ENCODE measurements around the gene TEX264. TPM values are rescaled to one million over a fixed set of nuclear protein-coding genes. Genes with fewer than 3 reads are reported as not detected.

Gene TEX264
- total and polyA plus RNA-seq, 10 donors, result 29.8 to 73.1 (median 53.9) TPM

DNA sequence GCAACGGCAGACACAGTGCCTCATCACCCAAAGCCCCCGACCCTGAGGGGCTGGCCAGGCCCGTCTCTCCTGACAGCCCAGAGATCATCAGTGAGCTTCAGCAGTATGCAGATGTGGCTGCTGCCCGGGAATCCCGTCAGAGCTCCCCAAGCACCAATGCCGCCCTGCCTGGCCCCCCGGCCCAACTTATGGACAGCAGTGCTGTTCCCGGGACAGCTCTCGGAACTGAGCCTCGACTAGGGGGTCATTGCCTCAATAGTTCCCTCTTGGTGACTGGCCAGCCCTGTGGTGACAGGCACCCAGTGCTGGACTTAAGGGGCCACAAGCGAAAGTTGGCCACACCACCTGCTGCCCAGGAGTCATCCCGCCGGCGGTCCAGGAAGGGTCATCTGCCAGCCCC is 8.6 kb upstream of the TEX264 start:
- WGBS, 5 donors, result 95 to 98% (median 96%) methylated on average over 12 to 14 of the region's 14 CpGs
- H3K4me1 ChIP-seq, result peaks cover 0 to 2% (median 0%) of the 10 kb centered on the region in 6 donors
- peaks cover 3 to 85% (median 54%) of the 10 kb centered on the region in 6 donors for H3K36me3 ChIP-seq
- intact Hi-C loops (cut with DNase I; ENCODE audit: low total_unique reads), result no loop called here
- no peak overlapping the region for H3K27ac ChIP-seq
- TF ChIP-seq CTCF (IDR thresholded peaks at IDR 0.05 in 8 of 11, conservative IDR thresholded peaks at IDR 0.05 in 3 of 11) (no peak), POLR2A (IDR thresholded peaks at IDR 0.05) (no peak), POLR2AphosphoS5 (IDR thresholded peaks at IDR 0.05) (no peak)
- H3K9me3 ChIP-seq, result no peaks in the 10 kb centered on the region
- no peak overlapping the region for H3K4me3 ChIP-seq
- H3K27me3 ChIP-seq (replicated peaks in 1 of 7), result no peaks in the 10 kb centered on the region
- no peak for DNase-seq

DNA sequence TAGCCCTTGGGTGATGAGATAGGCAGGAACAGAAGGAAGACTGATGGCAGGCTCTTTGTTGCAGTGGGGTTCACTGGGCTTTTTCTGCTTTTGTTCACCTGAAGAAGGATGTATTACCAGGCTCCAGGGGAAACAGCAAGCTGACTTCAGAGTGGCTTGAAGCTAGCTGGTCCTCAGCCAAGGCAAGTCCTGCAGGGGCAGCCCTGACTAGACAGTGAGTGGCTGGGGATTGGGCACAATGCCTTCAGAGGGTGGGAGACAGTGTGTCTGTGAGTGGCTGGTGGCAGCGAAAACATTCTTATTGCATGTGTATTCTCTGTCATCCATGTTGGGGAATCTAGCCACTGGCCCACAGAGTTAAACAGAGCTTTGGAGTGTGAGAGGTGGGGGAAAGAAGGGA is 2.3 kb upstream of the TEX264 start:
- no peaks in the 10 kb centered on the region for H3K9me3 ChIP-seq
- H3K27ac ChIP-seq, result peak overlapping the region in 1 of 8 donors; percentile 98
- intact Hi-C loops (cut with DNase I; ENCODE audit: low total_unique reads), result no loop called here
- no peak for TF ChIP-seq POLR2A (IDR thresholded peaks at IDR 0.05)
- TF ChIP-seq POLR2AphosphoS5 (IDR thresholded peaks at IDR 0.05), result no peak
- no peak for TF ChIP-seq CTCF (IDR thresholded peaks at IDR 0.05 in 8 of 11, conservative IDR thresholded peaks at IDR 0.05 in 3 of 11)
- peaks cover 0 to 22% (median 0%) of the 10 kb centered on the region in 6 donors for H3K36me3 ChIP-seq
- H3K27me3 ChIP-seq (replicated peaks in 1 of 7), result no peaks in the 10 kb centered on the region
- H3K4me3 ChIP-seq, result no peak overlapping the region
- DNase-seq, result no peak
- H3K4me1 ChIP-seq, result peaks cover 29 to 48% (median 42%) of the 10 kb centered on the region in 6 donors
- 95 to 100% (median 100%) methylated on average over 1 of the region's 1 CpG for WGBS, 5 donors

- Histone ChIP-seq H3K36me3 (peaks cover 0 to 20% (median under 1%) of the 10 kb centered on the region in 6 donors), H3K4me1 (peaks cover 32 to 55% (median 48%) of the 10 kb centered on the region in 6 donors), H3K27me3 (replicated peaks in 1 of 7) (no peaks in the 10 kb centered on the region), H3K27ac (peak overlapping the region in 2 of 8 donors; percentile 97 to 98), H3K4me3 (no peak overlapping the region), H3K9me3 (no peaks in the 10 kb centered on the region)
- DNase-seq, result peak; percentile 94
- WGBS, 5 donors, result 34 to 49% (median 43%) methylated on average over 8 to 9 of the region's 9 CpGs
- TF ChIP-seq CTCF (IDR thresholded peaks at IDR 0.05 in 8 of 11, conservative IDR thresholded peaks at IDR 0.05 in 3 of 11) (peak; percentile 80 to 98 (median 96)), POLR2A (IDR thresholded peaks at IDR 0.05) (no peak), POLR2AphosphoS5 (IDR thresholded peaks at IDR 0.05) (peak in 2 of 3 donors; percentile 13 to 47)
- intact Hi-C loops (cut with DNase I; ENCODE audit: low total_unique reads), result loop anchor here (10.0 kb wide), 1 partner anchor 285 kb away; the partner anchor contains the start of gene MANF
Observed at GRCh38 chr3:51669241-51670052, 1.6 kb upstream of the TEX264 start.
